ENCODE measurements around the gene NELL2. TPM values are rescaled to one million over a fixed set of nuclear protein-coding genes. Genes with fewer than 3 reads are reported as not detected.

NELL2 gene
- total RNA-seq, 1 experiment from 2014 or later: 596 TPM

DNA sequence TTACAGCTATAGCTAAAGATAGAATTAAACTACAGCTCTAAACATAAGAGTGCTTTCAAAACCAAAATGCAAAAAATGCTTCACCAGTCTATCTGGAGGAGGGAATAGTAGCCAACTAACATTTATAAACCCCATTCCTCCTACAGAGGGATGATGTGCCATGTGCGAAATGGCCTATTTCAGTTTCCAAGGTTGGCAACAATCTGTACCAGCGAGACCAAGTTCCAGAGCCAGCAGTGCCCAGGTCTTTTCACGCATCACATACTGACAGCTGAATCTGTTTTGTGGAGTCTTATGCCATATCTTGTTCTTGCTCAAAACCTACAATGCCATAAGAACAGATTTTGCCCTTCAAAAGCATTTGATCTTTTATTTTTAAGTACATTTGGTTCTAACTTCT, 24.5 kb downstream of the NELL2 start:
- no peaks in the 10 kb centered on the region for H3K9me3 ChIP-seq (ENCODE audit: low read depth, low read length, poor library complexity, severe bottlenecking)
- CTCF ChIA-PET: no interaction called here
- peaks cover 3% of the 10 kb centered on the region for H3K36me3 ChIP-seq (ENCODE audit: insufficient read depth, low read length, poor library complexity, severe bottlenecking)
- H3K4me1 ChIP-seq (ENCODE audit: insufficient read depth, low read length, poor library complexity, severe bottlenecking): peaks cover 80% of the 10 kb centered on the region
- TF ChIP-seq, protein P1, sequence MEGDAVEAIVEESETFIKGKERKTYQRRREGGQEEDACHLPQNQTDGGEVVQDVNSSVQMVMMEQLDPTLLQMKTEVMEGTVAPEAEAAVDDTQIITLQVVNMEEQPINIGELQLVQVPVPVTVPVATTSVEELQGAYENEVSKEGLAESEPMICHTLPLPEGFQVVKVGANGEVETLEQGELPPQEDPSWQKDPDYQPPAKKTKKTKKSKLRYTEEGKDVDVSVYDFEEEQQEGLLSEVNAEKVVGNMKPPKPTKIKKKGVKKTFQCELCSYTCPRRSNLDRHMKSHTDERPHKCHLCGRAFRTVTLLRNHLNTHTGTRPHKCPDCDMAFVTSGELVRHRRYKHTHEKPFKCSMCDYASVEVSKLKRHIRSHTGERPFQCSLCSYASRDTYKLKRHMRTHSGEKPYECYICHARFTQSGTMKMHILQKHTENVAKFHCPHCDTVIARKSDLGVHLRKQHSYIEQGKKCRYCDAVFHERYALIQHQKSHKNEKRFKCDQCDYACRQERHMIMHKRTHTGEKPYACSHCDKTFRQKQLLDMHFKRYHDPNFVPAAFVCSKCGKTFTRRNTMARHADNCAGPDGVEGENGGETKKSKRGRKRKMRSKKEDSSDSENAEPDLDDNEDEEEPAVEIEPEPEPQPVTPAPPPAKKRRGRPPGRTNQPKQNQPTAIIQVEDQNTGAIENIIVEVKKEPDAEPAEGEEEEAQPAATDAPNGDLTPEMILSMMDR (conservative IDR thresholded peaks at IDR 0.05; ENCODE audit: low read depth, low read length): no peak
- TF ChIP-seq EZH2 (IDR thresholded peaks at IDR 0.05; ENCODE audit: borderline replicate concordance, low read depth, low read length, poor library complexity, severe bottlenecking): no peak
- peak overlapping the region; percentile 4 for H3K27ac ChIP-seq (ENCODE audit: low read depth, low read length, poor library complexity, severe bottlenecking)
- H3K27me3 ChIP-seq (replicated peaks; ENCODE audit: insufficient read depth, low read depth, low read length, poor library complexity): no peaks in the 10 kb centered on the region
- intact Hi-C loops (cut with micrococcal nuclease; ENCODE audit: unreplicated experiment): no loop called here
- BruUV-seq (replicated peaks): no TSS peak
- DNase-seq (ENCODE audit: low spot score): no peak
- H3K4me3 ChIP-seq (ENCODE audit: low read depth, low read length, poor library complexity, severe bottlenecking): no peak overlapping the region
- POLR2A ChIA-PET (ENCODE audit: low non-redundant PET): no interaction called here

DNA sequence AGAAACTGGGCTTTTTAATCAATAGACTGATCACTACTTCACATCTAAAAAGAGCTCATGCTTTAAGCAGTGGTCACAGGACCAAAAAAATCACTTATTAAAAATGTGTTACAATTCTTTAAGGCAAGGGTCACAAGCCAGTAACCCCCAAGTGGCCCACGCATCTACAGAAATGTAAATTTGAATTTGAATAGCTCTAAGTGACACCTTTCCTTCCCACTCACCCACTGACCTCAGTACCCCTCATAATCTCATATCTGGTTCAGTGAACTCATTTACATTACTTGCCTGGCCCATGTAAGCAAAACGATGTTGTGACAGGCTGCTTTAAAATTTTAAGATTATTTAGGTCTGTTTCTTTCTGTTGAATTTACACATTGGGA, 27.4 kb downstream of the NELL2 start:
- intact Hi-C loops (cut with micrococcal nuclease; ENCODE audit: unreplicated experiment): no loop called here
- no peak for DNase-seq (ENCODE audit: low spot score)
- no peak for TF ChIP-seq EZH2 (IDR thresholded peaks at IDR 0.05; ENCODE audit: borderline replicate concordance, low read depth, low read length, poor library complexity, severe bottlenecking)
- TF ChIP-seq, protein P1 (conservative IDR thresholded peaks at IDR 0.05; ENCODE audit: low read depth, low read length): no peak
- ChIA-PET CTCF (no interaction called here), POLR2A (ENCODE audit: low non-redundant PET) (no interaction called here)
- H3K4me1 ChIP-seq (ENCODE audit: insufficient read depth, low read length, poor library complexity, severe bottlenecking): peaks cover 79% of the 10 kb centered on the region
- H3K9me3 ChIP-seq (ENCODE audit: low read depth, low read length, poor library complexity, severe bottlenecking): no peaks in the 10 kb centered on the region
- no peak overlapping the region for H3K27ac ChIP-seq (ENCODE audit: low read depth, low read length, poor library complexity, severe bottlenecking)
- H3K36me3 ChIP-seq (ENCODE audit: insufficient read depth, low read length, poor library complexity, severe bottlenecking): peaks cover 3% of the 10 kb centered on the region
- H3K27me3 ChIP-seq (replicated peaks; ENCODE audit: insufficient read depth, low read depth, low read length, poor library complexity): no peaks in the 10 kb centered on the region
- no TSS peak for BruUV-seq (replicated peaks)
- no peak overlapping the region for H3K4me3 ChIP-seq (ENCODE audit: low read depth, low read length, poor library complexity, severe bottlenecking)

DNA sequence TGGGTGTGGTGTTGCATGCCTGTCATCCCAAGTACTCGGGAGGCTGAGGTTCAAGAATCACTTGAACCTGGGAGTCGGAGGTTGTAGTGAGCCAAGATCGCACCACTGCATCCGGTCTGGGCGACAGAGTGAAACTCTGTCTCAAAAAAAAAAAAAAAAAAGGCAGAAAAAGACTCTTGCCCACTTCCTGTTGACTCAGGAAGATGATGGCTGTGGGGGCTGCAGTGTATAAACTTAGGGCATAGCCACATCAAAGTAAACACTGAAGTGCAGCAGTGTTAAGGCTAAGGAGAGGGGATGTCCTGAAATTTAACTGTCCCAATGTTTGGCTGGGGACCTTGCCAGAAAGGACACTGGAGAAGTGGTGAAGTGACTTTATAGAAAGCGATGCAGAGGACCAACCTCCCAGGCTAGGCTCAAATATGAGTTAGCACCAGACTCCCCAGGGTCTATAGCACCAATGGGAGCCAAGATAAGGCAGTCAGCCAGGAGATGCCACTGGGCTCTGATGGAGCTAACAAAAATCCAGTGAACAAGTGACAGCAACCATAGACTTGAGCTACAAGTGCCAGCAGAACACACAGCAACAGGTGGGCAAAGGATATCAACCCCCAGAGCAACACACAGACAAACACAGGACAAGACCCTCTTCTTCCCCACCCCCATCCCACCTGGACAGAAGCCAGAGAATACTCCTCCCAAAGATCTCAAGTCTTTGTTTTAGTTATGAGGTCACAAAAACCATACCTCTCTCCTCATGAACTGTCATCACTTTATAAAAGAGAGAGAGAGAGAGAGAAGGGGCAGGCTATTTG, 28.0 kb downstream of the NELL2 start:
- Histone ChIP-seq H3K4me3 (ENCODE audit: low read depth, low read length, poor library complexity, severe bottlenecking) (no peak overlapping the region), H3K27me3 (replicated peaks; ENCODE audit: insufficient read depth, low read depth, low read length, poor library complexity) (no peaks in the 10 kb centered on the region), H3K9me3 (ENCODE audit: low read depth, low read length, poor library complexity, severe bottlenecking) (no peaks in the 10 kb centered on the region), H3K4me1 (ENCODE audit: insufficient read depth, low read length, poor library complexity, severe bottlenecking) (peaks cover 79% of the 10 kb centered on the region), H3K36me3 (ENCODE audit: insufficient read depth, low read length, poor library complexity, severe bottlenecking) (peaks cover 3% of the 10 kb centered on the region), H3K27ac (ENCODE audit: low read depth, low read length, poor library complexity, severe bottlenecking) (no peak overlapping the region)
- intact Hi-C loops (cut with micrococcal nuclease; ENCODE audit: unreplicated experiment): no loop called here
- no peak for TF ChIP-seq EZH2 (IDR thresholded peaks at IDR 0.05; ENCODE audit: borderline replicate concordance, low read depth, low read length, poor library complexity, severe bottlenecking)
- TF ChIP-seq, protein P1 (conservative IDR thresholded peaks at IDR 0.05; ENCODE audit: low read depth, low read length): no peak
- BruUV-seq (replicated peaks): no TSS peak
- ChIA-PET POLR2A (ENCODE audit: low non-redundant PET) (no interaction called here), CTCF (no interaction called here)
- no peak for DNase-seq (ENCODE audit: low spot score)

Data from A673 (cell line).